ENCODE results near the gene ECM1. TPM values are rescaled to one million over a fixed set of nuclear protein-coding genes. Genes with fewer than 3 reads are reported as not detected.

The ECM1 gene
- total RNA-seq, 1 experiment from 2014 or later: 1.7 TPM

GRCh38 chr1:150545486-150546032 lies 37.6 kb downstream of the ECM1 start:
- no peak for DNase-seq (ENCODE audit: unreplicated experiment)
- Mint-ChIP-seq H3K4me1 (ENCODE audit: insufficient read depth, unreplicated experiment) (peaks cover 17% of the 10 kb centered on the region), H3K36me3 (ENCODE audit: insufficient read depth, unreplicated experiment) (peaks cover 24% of the 10 kb centered on the region), H3K27me3 (ENCODE audit: insufficient read depth, unreplicated experiment) (no peaks in the 10 kb centered on the region), H3K4me3 (ENCODE audit: unreplicated experiment) (no peak overlapping the region), H3K9me3 (ENCODE audit: unreplicated experiment) (no peaks in the 10 kb centered on the region), H3K27ac (ENCODE audit: low read depth, unreplicated experiment) (no peak overlapping the region)
- no peak for TF ChIP-seq CTCF (IDR thresholded peaks at IDR 0.05; ENCODE audit: unreplicated experiment)
- ChIA-PET POLR2A (interaction anchor here (27.7 kb wide), 1 partner anchor 25 kb away, joined by 1801 read pairs; the partner anchor contains the start of gene MCL1), CTCF (interaction anchor here (1.1 to 3.4 kb wide), 3 partner anchors 12 to 15 kb away, joined by 3 to 30 read pairs (median 13); no protein-coding TSS in a partner anchor)
- intact Hi-C loops (cut with micrococcal nuclease): loop anchor here (5.0 kb wide), 1 partner anchor 288 kb away; the partner anchor contains the start of gene CA14
- BruUV-seq (replicated peaks): no TSS peak

- H3K4me3 Mint-ChIP-seq (ENCODE audit: unreplicated experiment): no peak overlapping the region
- intact Hi-C loops (cut with micrococcal nuclease): loop anchor here (5.0 kb wide), 1 partner anchor 289 kb away; the partner anchor contains the start of gene CA14
- DNase-seq (ENCODE audit: unreplicated experiment): no peak
- POLR2A ChIA-PET: interaction anchor here (0.7 to 27.7 kb wide), 3 partner anchors 24 to 53 kb away, joined by 3 to 1801 read pairs (median 3); partner anchors contain the start of gene MCL1
- CTCF ChIA-PET: interaction anchor here (0.7 to 1.1 kb wide), 3 partner anchors 14 to 33 kb away, joined by 3 to 4 read pairs (median 3); no protein-coding TSS in a partner anchor
- no peaks in the 10 kb centered on the region for H3K9me3 Mint-ChIP-seq (ENCODE audit: unreplicated experiment)
- H3K36me3 Mint-ChIP-seq (ENCODE audit: insufficient read depth, unreplicated experiment): peaks cover 24% of the 10 kb centered on the region
- peaks cover 20% of the 10 kb centered on the region for H3K4me1 Mint-ChIP-seq (ENCODE audit: insufficient read depth, unreplicated experiment)
- no peaks in the 10 kb centered on the region for H3K27me3 Mint-ChIP-seq (ENCODE audit: insufficient read depth, unreplicated experiment)
- H3K27ac Mint-ChIP-seq (ENCODE audit: low read depth, unreplicated experiment): no peak overlapping the region
- TF ChIP-seq CTCF (IDR thresholded peaks at IDR 0.05; ENCODE audit: unreplicated experiment): no peak
- BruUV-seq (replicated peaks): no TSS peak
Measured at GRCh38 chr1:150546294-150546937, 38.5 kb downstream of the ECM1 start.

- Mint-ChIP-seq H3K4me1 (ENCODE audit: insufficient read depth, unreplicated experiment) (peaks cover 28% of the 10 kb centered on the region), H3K27ac (ENCODE audit: low read depth, unreplicated experiment) (no peak overlapping the region), H3K36me3 (ENCODE audit: insufficient read depth, unreplicated experiment) (peaks cover 36% of the 10 kb centered on the region), H3K4me3 (ENCODE audit: unreplicated experiment) (peak overlapping the region; percentile 81), H3K9me3 (ENCODE audit: unreplicated experiment) (no peaks in the 10 kb centered on the region), H3K27me3 (ENCODE audit: insufficient read depth, unreplicated experiment) (no peaks in the 10 kb centered on the region)
- intact Hi-C loops (cut with micrococcal nuclease): loop anchor here (2.0 to 5.0 kb wide), 2 partner anchors 63 to 291 kb away; partner anchors contain the start of gene CA14
- no TSS peak for BruUV-seq (replicated peaks)
- no peak for DNase-seq (ENCODE audit: unreplicated experiment)
- no peak for TF ChIP-seq CTCF (IDR thresholded peaks at IDR 0.05; ENCODE audit: unreplicated experiment)
- CTCF ChIA-PET: interaction anchor here (0.7 to 5.9 kb wide), 10 partner anchors 11 to 447 kb away, joined by 3 to 77 read pairs (median 4); no protein-coding TSS in a partner anchor
- POLR2A ChIA-PET: interaction anchor here (0.6 to 27.7 kb wide), 12 partner anchors 12 to 326 kb away, joined by 3 to 1801 read pairs (median 5); partner anchors contain the start of genes FALEC, MCL1 and RPRD2
Measured at GRCh38 chr1:150548324-150548631, 40.4 kb downstream of the ECM1 start.

Measured in MCF 10A (cell line).